ENCODE results near the gene ZBTB4. TPM values are rescaled to one million over a fixed set of nuclear protein-coding genes. Genes with fewer than 3 reads are reported as not detected.

Gene ZBTB4
- polyA plus RNA-seq, 1 donor from 2014 or later: 8.0 TPM

DNA sequence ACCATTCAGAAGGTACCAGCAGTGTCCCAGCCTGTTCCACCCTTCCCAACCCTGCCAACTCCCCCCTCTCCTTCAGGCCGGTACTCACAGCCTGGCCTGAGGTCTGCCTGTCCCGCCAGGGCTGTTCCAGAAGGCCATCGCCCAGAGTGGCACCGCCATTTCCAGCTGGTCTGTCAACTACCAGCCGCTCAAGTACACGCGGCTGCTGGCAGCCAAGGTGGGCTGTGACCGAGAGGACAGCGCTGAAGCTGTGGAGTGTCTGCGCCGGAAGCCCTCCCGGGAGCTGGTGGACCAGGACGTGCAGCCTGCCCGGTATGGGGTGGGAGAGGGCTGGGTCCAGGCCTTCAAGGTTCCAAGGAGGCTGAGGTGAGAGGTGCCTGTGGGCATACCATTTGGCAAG, 64.6 kb downstream of the ZBTB4 start:
- Histone ChIP-seq H3K9ac (ENCODE audit: low read length) (no peak overlapping the region), H3K4me2 (ENCODE audit: low read length) (no peak overlapping the region), H3K9me3 (ENCODE audit: low read length) (no peaks in the 10 kb centered on the region), H3K36me3 (ENCODE audit: insufficient read depth, low read length) (no peaks in the 10 kb centered on the region), H3F3A (ENCODE audit: insufficient read depth, low read length, poor library complexity, severe bottlenecking) (no peaks in the 10 kb centered on the region), H3K27me3 (ENCODE audit: insufficient read depth, low read depth, low read length) (no peaks in the 10 kb centered on the region), H3K4me3 (ENCODE audit: low read length) (no peak overlapping the region), H3K9me2 (ENCODE audit: insufficient read depth, low read length) (no peaks in the 10 kb centered on the region), H4K20me1 (ENCODE audit: insufficient read depth) (peaks cover 4% of the 10 kb centered on the region), H2AFZ (ENCODE audit: low read depth, low read length) (no peak overlapping the region), H3K27ac (ENCODE audit: low read length) (no peak overlapping the region), H3K79me2 (replicated peaks; ENCODE audit: insufficient read depth, low read length) (no peaks in the 10 kb centered on the region)
- TF ChIP-seq SMC3 (conservative IDR thresholded peaks at IDR 0.05; ENCODE audit: poor library complexity) (no peak), MXI1 (conservative IDR thresholded peaks at IDR 0.05; ENCODE audit: poor library complexity, severe bottlenecking) (no peak), RAD21 (conservative IDR thresholded peaks at IDR 0.05) (no peak), EZH2 (IDR thresholded peaks at IDR 0.05; ENCODE audit: borderline replicate concordance, insufficient read depth, low read length, poor library complexity, severe bottlenecking) (no peak), TAF1 (IDR thresholded peaks at IDR 0.05; ENCODE audit: low read depth) (no peak), POLR2AphosphoS5 (IDR thresholded peaks at IDR 0.05) (no peak), EP300 (conservative IDR thresholded peaks at IDR 0.05; ENCODE audit: poor library complexity, severe bottlenecking) (no peak)
- TF ChIP-seq, protein P1, sequence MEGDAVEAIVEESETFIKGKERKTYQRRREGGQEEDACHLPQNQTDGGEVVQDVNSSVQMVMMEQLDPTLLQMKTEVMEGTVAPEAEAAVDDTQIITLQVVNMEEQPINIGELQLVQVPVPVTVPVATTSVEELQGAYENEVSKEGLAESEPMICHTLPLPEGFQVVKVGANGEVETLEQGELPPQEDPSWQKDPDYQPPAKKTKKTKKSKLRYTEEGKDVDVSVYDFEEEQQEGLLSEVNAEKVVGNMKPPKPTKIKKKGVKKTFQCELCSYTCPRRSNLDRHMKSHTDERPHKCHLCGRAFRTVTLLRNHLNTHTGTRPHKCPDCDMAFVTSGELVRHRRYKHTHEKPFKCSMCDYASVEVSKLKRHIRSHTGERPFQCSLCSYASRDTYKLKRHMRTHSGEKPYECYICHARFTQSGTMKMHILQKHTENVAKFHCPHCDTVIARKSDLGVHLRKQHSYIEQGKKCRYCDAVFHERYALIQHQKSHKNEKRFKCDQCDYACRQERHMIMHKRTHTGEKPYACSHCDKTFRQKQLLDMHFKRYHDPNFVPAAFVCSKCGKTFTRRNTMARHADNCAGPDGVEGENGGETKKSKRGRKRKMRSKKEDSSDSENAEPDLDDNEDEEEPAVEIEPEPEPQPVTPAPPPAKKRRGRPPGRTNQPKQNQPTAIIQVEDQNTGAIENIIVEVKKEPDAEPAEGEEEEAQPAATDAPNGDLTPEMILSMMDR (IDR thresholded peaks at IDR 0.05; ENCODE audit: poor library complexity, severe bottlenecking): no peak
- TF ChIP-seq, protein P2, sequence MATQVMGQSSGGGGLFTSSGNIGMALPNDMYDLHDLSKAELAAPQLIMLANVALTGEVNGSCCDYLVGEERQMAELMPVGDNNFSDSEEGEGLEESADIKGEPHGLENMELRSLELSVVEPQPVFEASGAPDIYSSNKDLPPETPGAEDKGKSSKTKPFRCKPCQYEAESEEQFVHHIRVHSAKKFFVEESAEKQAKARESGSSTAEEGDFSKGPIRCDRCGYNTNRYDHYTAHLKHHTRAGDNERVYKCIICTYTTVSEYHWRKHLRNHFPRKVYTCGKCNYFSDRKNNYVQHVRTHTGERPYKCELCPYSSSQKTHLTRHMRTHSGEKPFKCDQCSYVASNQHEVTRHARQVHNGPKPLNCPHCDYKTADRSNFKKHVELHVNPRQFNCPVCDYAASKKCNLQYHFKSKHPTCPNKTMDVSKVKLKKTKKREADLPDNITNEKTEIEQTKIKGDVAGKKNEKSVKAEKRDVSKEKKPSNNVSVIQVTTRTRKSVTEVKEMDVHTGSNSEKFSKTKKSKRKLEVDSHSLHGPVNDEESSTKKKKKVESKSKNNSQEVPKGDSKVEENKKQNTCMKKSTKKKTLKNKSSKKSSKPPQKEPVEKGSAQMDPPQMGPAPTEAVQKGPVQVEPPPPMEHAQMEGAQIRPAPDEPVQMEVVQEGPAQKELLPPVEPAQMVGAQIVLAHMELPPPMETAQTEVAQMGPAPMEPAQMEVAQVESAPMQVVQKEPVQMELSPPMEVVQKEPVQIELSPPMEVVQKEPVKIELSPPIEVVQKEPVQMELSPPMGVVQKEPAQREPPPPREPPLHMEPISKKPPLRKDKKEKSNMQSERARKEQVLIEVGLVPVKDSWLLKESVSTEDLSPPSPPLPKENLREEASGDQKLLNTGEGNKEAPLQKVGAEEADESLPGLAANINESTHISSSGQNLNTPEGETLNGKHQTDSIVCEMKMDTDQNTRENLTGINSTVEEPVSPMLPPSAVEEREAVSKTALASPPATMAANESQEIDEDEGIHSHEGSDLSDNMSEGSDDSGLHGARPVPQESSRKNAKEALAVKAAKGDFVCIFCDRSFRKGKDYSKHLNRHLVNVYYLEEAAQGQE (IDR thresholded peaks at IDR 0.05; ENCODE audit: borderline replicate concordance): no peak

DNA sequence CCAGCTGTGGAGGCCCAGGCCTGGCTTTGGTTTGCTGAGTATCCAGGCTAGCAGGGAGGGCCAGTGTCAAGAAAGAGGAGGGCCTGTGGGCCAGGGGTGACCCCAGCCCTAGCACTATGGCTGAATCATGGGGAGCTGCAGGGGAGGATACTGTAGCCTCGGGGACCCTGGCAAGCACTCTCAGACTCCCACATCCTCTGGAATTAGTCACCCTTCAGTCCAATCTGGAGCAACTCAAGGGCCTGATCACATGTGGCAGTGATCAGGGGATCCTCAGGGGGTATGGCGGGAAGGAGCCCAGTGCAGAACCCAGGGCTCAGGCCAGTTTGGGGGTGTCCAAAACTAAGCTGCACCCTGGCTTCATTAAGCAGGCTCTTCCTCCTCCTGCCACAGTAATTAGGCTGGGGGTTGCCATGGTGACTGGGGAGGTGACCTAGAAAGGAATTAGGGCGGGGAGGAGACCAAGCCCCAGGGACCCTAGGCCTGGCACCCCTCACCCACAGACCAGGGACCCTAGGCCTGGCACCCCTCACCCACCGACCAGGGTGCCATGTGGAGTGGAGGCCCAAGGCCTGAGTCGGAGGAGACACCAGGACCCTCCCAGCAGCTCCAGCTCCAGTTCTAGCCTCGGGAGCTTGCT, 66.0 kb downstream of the ZBTB4 start:
- H3K9me2 ChIP-seq (ENCODE audit: insufficient read depth, low read length): no peaks in the 10 kb centered on the region
- no peak overlapping the region for H3K9ac ChIP-seq (ENCODE audit: low read length)
- peaks cover 4% of the 10 kb centered on the region for H4K20me1 ChIP-seq (ENCODE audit: insufficient read depth)
- no peaks in the 10 kb centered on the region for H3K27me3 ChIP-seq (ENCODE audit: insufficient read depth, low read depth, low read length)
- H3K4me3 ChIP-seq (ENCODE audit: low read length): no peak overlapping the region
- no peaks in the 10 kb centered on the region for H3K79me2 ChIP-seq (replicated peaks; ENCODE audit: insufficient read depth, low read length)
- TF ChIP-seq RAD21 (conservative IDR thresholded peaks at IDR 0.05): no peak
- TF ChIP-seq, protein P1 (IDR thresholded peaks at IDR 0.05; ENCODE audit: poor library complexity, severe bottlenecking): no peak
- TF ChIP-seq POLR2AphosphoS5 (IDR thresholded peaks at IDR 0.05): no peak
- no peaks in the 10 kb centered on the region for H3K9me3 ChIP-seq (ENCODE audit: low read length)
- H3F3A ChIP-seq (ENCODE audit: insufficient read depth, low read length, poor library complexity, severe bottlenecking): no peaks in the 10 kb centered on the region
- no peak overlapping the region for H3K27ac ChIP-seq (ENCODE audit: low read length)
- H3K36me3 ChIP-seq (ENCODE audit: insufficient read depth, low read length): no peaks in the 10 kb centered on the region
- H2AFZ ChIP-seq (ENCODE audit: low read depth, low read length): no peak overlapping the region
- no peak overlapping the region for H3K4me2 ChIP-seq (ENCODE audit: low read length)

Measured in neural cell (in vitro differentiated cells).